Activated T-cell treated with anti-CD3 and anti-CD28 coated beads, Interleukin-2, amount 50 U/mL, for 24 hours (primary cell): Measurements from ENCODE around the gene GLTP.

Experiments used
- DNase-seq: peaks from one replicate; pipeline ENCODE4 v3.0.0-alpha.2; 2020
- H3K27ac Mint-ChIP-seq: 2 replicates; pipeline ENCODE4 v1.8.0; 2020; ENCODE audit warnings: mild to moderate bottlenecking, mixed read lengths
- H3K27me3 Mint-ChIP-seq: 2 replicates; pipeline ENCODE4 v1.8.0; 2020; ENCODE audit warnings: mixed read lengths
- H3K36me3 Mint-ChIP-seq: 2 replicates; pipeline ENCODE4 v1.8.0; 2020; ENCODE audit warnings: low read depth, mixed read lengths
- H3K4me1 Mint-ChIP-seq: 2 replicates; pipeline ENCODE4 v1.8.0; 2020; ENCODE audit warnings: low read depth, mixed read lengths
- H3K4me3 Mint-ChIP-seq: 2 replicates; pipeline ENCODE4 v1.8.0; 2020; ENCODE audit warnings: mild to moderate bottlenecking, moderate library complexity, mixed read lengths
- H3K9me3 Mint-ChIP-seq: 2 replicates; pipeline ENCODE4 v1.8.0; 2020; ENCODE audit warnings: mixed read lengths

GLTP gene

GRCh38 chr12:109802828-109803227 is 77.5 kb downstream of the GLTP start:
- Mint-ChIP-seq H3K27ac (no peak overlapping the region), H3K9me3 (no peaks in the 10 kb centered on the region), H3K27me3 (peaks cover 2% of the 10 kb centered on the region), H3K4me1 (peaks cover 1% of the 10 kb centered on the region), H3K36me3 (no peaks in the 10 kb centered on the region), H3K4me3 (no peak overlapping the region)
- DNase-seq, result no peak
